Nephron (organoid): ENCODE measurements around the gene GMDS.
A peak's percentile ranks its signal among the peaks of the same experiment; 100 is the strongest.

Source experiments
- H3K27ac Mint-ChIP-seq, 3 experiments: 2 replicates each; pipeline ENCODE4 v1.8.0; 2020; ENCODE audit warnings: mixed read lengths in 3 of 3, mild to moderate bottlenecking in 2 of 3, moderate library complexity in 1 of 3
- H3K27me3 Mint-ChIP-seq: 2 replicates; pipeline ENCODE4 v1.8.0; 2021; ENCODE audit warnings: low read depth, mild to moderate bottlenecking, moderate library complexity, mixed read lengths
- H3K36me3 Mint-ChIP-seq: 2 replicates; pipeline ENCODE4 v1.8.0; 2020; ENCODE audit warnings: low read depth, mixed read lengths
- H3K4me1 Mint-ChIP-seq: 2 replicates; pipeline ENCODE4 v1.8.0; 2020; ENCODE audit warnings: mixed read lengths
- H3K4me3 Mint-ChIP-seq, 3 experiments: 2 replicates each; pipeline ENCODE4 v1.8.0; 2020; ENCODE audit warnings: mild to moderate bottlenecking in 3 of 3, mixed read lengths in 3 of 3, moderate library complexity in 2 of 3
- H3K9me3 Mint-ChIP-seq: 2 replicates; pipeline ENCODE4 v1.8.0; 2020; ENCODE audit warnings: mixed read lengths
- CTCF ChIP-seq, 3 experiments: fragments of 200-600 bp; sonication (generic); IDR thresholded peaks; one replicate each; pipeline ENCODE4 v1.5.0; 2021; ENCODE audit warnings: antibody characterized with exemption in 3 of 3; ENCODE audit not compliant: unreplicated experiment in 3 of 3

Gene GMDS

GRCh38 chr6:1802491-1803395 is 442.7 kb downstream of the GMDS start:
- Mint-ChIP-seq H3K9me3 (no peaks in the 10 kb centered on the region), H3K27ac (peak overlapping the region; percentile 80 to 87 (median 80)), H3K4me1 (peaks cover 63% of the 10 kb centered on the region), H3K4me3 (peak overlapping the region in 2 of 3 experiments; percentile 3 to 16), H3K27me3 (peaks cover 27% of the 10 kb centered on the region), H3K36me3 (no peaks in the 10 kb centered on the region)
- no peak for TF ChIP-seq CTCF (IDR thresholded peaks at IDR 0.05; ENCODE audit: unreplicated experiment in 3 of 3)

- Mint-ChIP-seq H3K4me1 (peaks cover 61% of the 10 kb centered on the region), H3K4me3 (no peak overlapping the region), H3K27ac (peak overlapping the region; percentile 66 to 87 (median 82)), H3K9me3 (no peaks in the 10 kb centered on the region), H3K36me3 (no peaks in the 10 kb centered on the region), H3K27me3 (peaks cover 27% of the 10 kb centered on the region)
- TF ChIP-seq CTCF (IDR thresholded peaks at IDR 0.05; ENCODE audit: unreplicated experiment in 3 of 3): no peak
These were observed 444.0 kb downstream of the GMDS start for GRCh38 chr6:1801401-1801800.

GRCh38 chr6:1800845-1801244 is 444.6 kb downstream of the GMDS start:
- Mint-ChIP-seq H3K27me3 (peaks cover 26% of the 10 kb centered on the region), H3K4me1 (peaks cover 55% of the 10 kb centered on the region), H3K4me3 (no peak overlapping the region), H3K36me3 (no peaks in the 10 kb centered on the region), H3K27ac (peak overlapping the region; percentile 66 to 87 (median 82)), H3K9me3 (no peaks in the 10 kb centered on the region)
- no peak for TF ChIP-seq CTCF (IDR thresholded peaks at IDR 0.05; ENCODE audit: unreplicated experiment in 3 of 3)

DNA sequence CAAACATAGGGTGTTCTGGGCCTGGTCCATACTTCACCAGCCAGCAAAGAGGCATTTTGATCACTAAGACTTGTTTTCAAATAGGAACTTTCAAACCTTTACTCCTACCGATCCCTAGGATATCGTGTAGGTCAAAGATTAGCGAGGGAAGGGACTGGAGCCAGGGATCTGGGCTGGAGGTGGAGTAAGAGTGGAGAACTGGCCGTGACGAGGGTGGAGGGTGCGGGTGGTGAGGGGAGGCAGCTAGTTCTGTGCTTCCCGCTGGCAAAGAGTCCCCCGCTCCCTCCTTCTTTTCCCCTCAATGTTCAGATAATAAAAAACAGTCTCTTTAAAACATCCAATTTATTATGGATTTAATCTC is 446.5 kb downstream of the GMDS start:
- H3K4me3 Mint-ChIP-seq: no peak overlapping the region
- no peaks in the 10 kb centered on the region for H3K9me3 Mint-ChIP-seq
- no peaks in the 10 kb centered on the region for H3K36me3 Mint-ChIP-seq
- peaks cover 21% of the 10 kb centered on the region for H3K27me3 Mint-ChIP-seq
- no peak for TF ChIP-seq CTCF (IDR thresholded peaks at IDR 0.05; ENCODE audit: unreplicated experiment in 3 of 3)
- H3K27ac Mint-ChIP-seq: peak overlapping the region in 1 of 3 experiments; percentile 10
- H3K4me1 Mint-ChIP-seq: peaks cover 49% of the 10 kb centered on the region

GRCh38 chr6:1798303-1798964 is 447.0 kb downstream of the GMDS start:
- H3K27ac Mint-ChIP-seq: peak overlapping the region in 2 of 3 experiments; percentile 10 to 14
- no peaks in the 10 kb centered on the region for H3K9me3 Mint-ChIP-seq
- no peak for TF ChIP-seq CTCF (IDR thresholded peaks at IDR 0.05; ENCODE audit: unreplicated experiment in 3 of 3)
- peaks cover 20% of the 10 kb centered on the region for H3K27me3 Mint-ChIP-seq
- H3K4me1 Mint-ChIP-seq: peaks cover 44% of the 10 kb centered on the region
- no peaks in the 10 kb centered on the region for H3K36me3 Mint-ChIP-seq
- no peak overlapping the region for H3K4me3 Mint-ChIP-seq
